Smooth muscle cell of the brain vasculature (primary cell): ENCODE measurements around the gene COMTD1.
"Not testable (repeated sequence)": the region's sequence is repeated elsewhere in the genome, so short reads cannot be mapped to it uniquely, and the experiment has no call there.

Experiments used
- DNase-seq: peaks from one replicate; pipeline ENCODE4 v3.0.0-alpha.2; 2012; ENCODE audit warnings: low read depth, low spot score

Gene COMTD1

GRCh38 chr10:75223507-75223906, 12.2 kb downstream of the COMTD1 start:
- no peak for DNase-seq

GRCh38 chr10:75221492-75221891, 14.3 kb downstream of the COMTD1 start:
- not testable (repeated sequence) for DNase-seq

GRCh38 chr10:75220274-75220673, 15.5 kb downstream of the COMTD1 start:
- no peak for DNase-seq

- DNase-seq = no peak
Measured at GRCh38 chr10:75212343-75212742, 23.4 kb downstream of the COMTD1 start.

GRCh38 chr10:75211007-75211691, 24.6 kb downstream of the COMTD1 start:
- DNase-seq = no peak

- peak; percentile 57 for DNase-seq
Measured at GRCh38 chr10:75210282-75211006, 25.3 kb downstream of the COMTD1 start, which contains the start of gene VDAC2. Gene VDAC2, plus strand, starts transcription at chr10:75210796. Its CDS starts 363 bp downstream, at chr10:75211159.

- DNase-seq = peak; percentile 32
Measured at GRCh38 chr10:75209921-75210281, 25.9 kb downstream of the COMTD1 start.

- no peak for DNase-seq
Measured at GRCh38 chr10:75209086-75209920, 26.5 kb downstream of the COMTD1 start.

GRCh38 chr10:75208181-75208580, 27.6 kb downstream of the COMTD1 start:
- DNase-seq = no peak

GRCh38 chr10:75207857-75208144, 28.0 kb downstream of the COMTD1 start:
- DNase-seq = no peak

GRCh38 chr10:75207079-75207856, 28.5 kb downstream of the COMTD1 start:
- no peak for DNase-seq

- not testable (repeated sequence) for DNase-seq
Measured at GRCh38 chr10:75206638-75207037, 29.1 kb downstream of the COMTD1 start.

- no peak for DNase-seq
Measured at GRCh38 chr10:75205908-75206307, 29.8 kb downstream of the COMTD1 start.

- no peak for DNase-seq
Measured at GRCh38 chr10:75203724-75204123, 32.0 kb downstream of the COMTD1 start.

GRCh38 chr10:75203046-75203620, 32.6 kb downstream of the COMTD1 start:
- DNase-seq = not testable (repeated sequence)

- no peak for DNase-seq
Measured at GRCh38 chr10:75202321-75203045, 33.3 kb downstream of the COMTD1 start.

- DNase-seq = no peak
Measured at GRCh38 chr10:75201793-75202307, 33.9 kb downstream of the COMTD1 start.

GRCh38 chr10:75199949-75200348, 35.8 kb downstream of the COMTD1 start:
- not testable (repeated sequence) for DNase-seq

GRCh38 chr10:75197906-75198305, 37.9 kb downstream of the COMTD1 start:
- DNase-seq = no peak

GRCh38 chr10:75197066-75197465, 38.7 kb downstream of the COMTD1 start:
- DNase-seq = no peak
